HG02884 (cell line): Measurements from ENCODE around the gene SPEM1.

Experiments
- ATAC-seq: cut with Tn5 transposase; IDR thresholded peaks from one replicate; pipeline ENCODE4 v1.9.1; 2021; ENCODE audit warnings: mild to moderate bottlenecking, moderate library complexity; ENCODE audit not compliant: unreplicated experiment

SPEM1 gene

GRCh38 chr17:7417056-7417655 is 3.0 kb upstream of the SPEM1 start:
- ATAC-seq, result no peak

GRCh38 chr17:7418472-7419152 is 1.5 kb upstream of the SPEM1 start:
- ATAC-seq, result no peak

- ATAC-seq, result no peak
These were observed 1.1 kb downstream of the SPEM1 start for GRCh38 chr17:7421186-7421585.

GRCh38 chr17:7423679-7424078 is 3.6 kb downstream of the SPEM1 start:
- ATAC-seq, result no peak

GRCh38 chr17:7425316-7425715 is 5.2 kb downstream of the SPEM1 start, which contains the start of gene SPEM2:
TSS of gene SPEM2 (plus strand) at chr17:7425616. CDS start at chr17:7425689, 73 bp downstream.
- ATAC-seq, result no peak

- ATAC-seq, result no peak
These were observed 5.6 kb downstream of the SPEM1 start for GRCh38 chr17:7425756-7426155.

- ATAC-seq, result no peak
These were observed 6.2 kb downstream of the SPEM1 start for GRCh38 chr17:7426203-7426863.

GRCh38 chr17:7426896-7427489 is 6.9 kb downstream of the SPEM1 start:
- ATAC-seq, result no peak

GRCh38 chr17:7427549-7427948 is 7.4 kb downstream of the SPEM1 start:
- no peak for ATAC-seq

GRCh38 chr17:7428557-7428956 is 8.4 kb downstream of the SPEM1 start, which contains the start of gene SPEM3:
TSS of gene SPEM3 (plus strand) at chr17:7428857. CDS start at chr17:7428903, 46 bp downstream.
- no peak for ATAC-seq

- no peak for ATAC-seq
These were observed 9.6 kb downstream of the SPEM1 start for GRCh38 chr17:7429722-7430121.

- no peak for ATAC-seq
These were observed 11.1 kb downstream of the SPEM1 start for GRCh38 chr17:7431231-7431630.

GRCh38 chr17:7432296-7432695 is 12.2 kb downstream of the SPEM1 start:
- ATAC-seq, result no peak

- peak; percentile 9 for ATAC-seq
These were observed 15.8 kb downstream of the SPEM1 start for GRCh38 chr17:7435676-7436555.

- no peak for ATAC-seq
These were observed 16.6 kb downstream of the SPEM1 start for GRCh38 chr17:7436556-7437368.

- ATAC-seq, result no peak
These were observed 17.3 kb downstream of the SPEM1 start for GRCh38 chr17:7437369-7437863.

- ATAC-seq, result no peak
These were observed 18.0 kb downstream of the SPEM1 start for GRCh38 chr17:7437950-7438614.

GRCh38 chr17:7438656-7439460 is 18.7 kb downstream of the SPEM1 start:
- ATAC-seq, result no peak
